HEK293 (cell line): ENCODE measurements around the gene SMIM20.

Source experiments
- CTCF ChIP-seq: fragments of 450-650 bp; formaldehyde crosslinking; IDR thresholded peaks from 2 replicates; pipeline ENCODE4 v1.5.1; 2016; ENCODE audit warnings: missing biosample characterization, missing genetic modification characterization
- GLIS1 ChIP-seq: fragments of 450-650 bp; formaldehyde crosslinking; IDR thresholded peaks from 2 replicates; pipeline ENCODE4 v1.5.1; 2016; ENCODE audit warnings: missing biosample characterization, missing genetic modification characterization
- TSHZ1 ChIP-seq: fragments of 450-650 bp; formaldehyde crosslinking; IDR thresholded peaks from 2 replicates; pipeline ENCODE4 v1.5.1; 2016; ENCODE audit warnings: missing biosample characterization, missing genetic modification characterization, borderline replicate concordance
- ZBTB11 ChIP-seq: fragments of 450-650 bp; formaldehyde crosslinking; conservative IDR thresholded peaks from 2 replicates; pipeline ENCODE4 v1.5.1; 2016; ENCODE audit warnings: low read depth, missing biosample characterization, missing genetic modification characterization
- ZNF146 ChIP-seq: fragments of 450-650 bp; formaldehyde crosslinking; IDR thresholded peaks from 2 replicates; pipeline ENCODE4 v1.5.1; 2016; ENCODE audit warnings: missing biosample characterization, missing genetic modification characterization
- ZNF18 ChIP-seq: fragments of 450-650 bp; formaldehyde crosslinking; IDR thresholded peaks from 2 replicates; pipeline ENCODE4 v1.5.1; 2016; ENCODE audit warnings: missing biosample characterization, missing genetic modification characterization
- ZNF184 ChIP-seq: fragments of 450-650 bp; IDR thresholded peaks from 2 replicates; pipeline ENCODE4 v1.5.1; 2018; ENCODE audit warnings: missing biosample characterization, mild to moderate bottlenecking, missing genetic modification characterization
- ZNF274 ChIP-seq, 2 experiments: fragments of 200-500 bp in 1 of 2; fragments of 450-650 bp in 1 of 2; sonication (Bioruptor generic) in 1 of 2; formaldehyde crosslinking in 1 of 2; IDR thresholded peaks; 2 replicates each; pipeline versions ENCODE4 v1.5.1 to v1.6.1; 2014 to 2016; ENCODE audit warnings: borderline replicate concordance in 1 of 2, inconsistent platforms in 1 of 2, low read length in 1 of 2, missing biosample characterization in 1 of 2, missing genetic modification characterization in 1 of 2
- ZNF302 ChIP-seq: fragments of 450-650 bp; formaldehyde crosslinking; IDR thresholded peaks from 2 replicates; pipeline ENCODE4 v1.5.1; 2016; ENCODE audit warnings: missing biosample characterization, missing genetic modification characterization, low read depth
- ZNF324 ChIP-seq: fragments of 450-650 bp; formaldehyde crosslinking; IDR thresholded peaks from 2 replicates; pipeline ENCODE4 v1.5.1; 2016; ENCODE audit warnings: missing biosample characterization, missing genetic modification characterization
- ZNF610 ChIP-seq: fragments of 450-650 bp; formaldehyde crosslinking; IDR thresholded peaks from 2 replicates; pipeline ENCODE4 v1.5.1; 2016; ENCODE audit warnings: missing biosample characterization, missing genetic modification characterization, borderline replicate concordance
- ZNF670 ChIP-seq: fragments of 450-650 bp; formaldehyde crosslinking; IDR thresholded peaks from 2 replicates; pipeline ENCODE4 v1.5.1; 2016; ENCODE audit warnings: missing biosample characterization, missing genetic modification characterization, low read depth

GRCh38 chr4:25948051-25948450 lies 34.0 kb downstream of the SMIM20 start:
- no peak for TF ChIP-seq ZNF184
- no peak for TF ChIP-seq ZNF146 (tag by site-specific recombination)
- no peak for TF ChIP-seq ZBTB11 (tag by site-specific recombination)
- no peak for TF ChIP-seq CTCF (tag by site-specific recombination)
- TF ChIP-seq ZNF274 (IDR thresholded peaks at IDR 0.05; ENCODE audit: low read length) = no peak
- no peak for TF ChIP-seq ZNF274 (tag by site-specific recombination; IDR thresholded peaks at IDR 0.05; ENCODE audit: borderline replicate concordance)
- no peak for TF ChIP-seq GLIS1 (tag by site-specific recombination)
- TF ChIP-seq ZNF302 (tag by site-specific recombination) = no peak
- TF ChIP-seq TSHZ1 (tag by site-specific recombination) = no peak
- no peak for TF ChIP-seq ZNF18
- TF ChIP-seq ZNF324 (tag by site-specific recombination) = no peak
- no peak for TF ChIP-seq ZNF670 (tag by site-specific recombination)
- TF ChIP-seq ZNF610 (tag by site-specific recombination) = no peak
